Endothelial cell of umbilical vein (primary cell): ENCODE data around the gene ATOSB. TPM values are rescaled to one million over a fixed set of nuclear protein-coding genes. Genes with fewer than 3 reads are reported as not detected.

ENCODE experiments used
- BruUV-seq: library from RNA; stranded (reverse); fragments of 400-500 nt; replicated peaks from 2 replicates; lab custom pipeline; 2021; lab: Mats Ljungman, UMichigan
- CTCF ChIA-PET: fragments of 300-600, 350-600 bp; sonication (Branson Sonifier 250); formaldehyde crosslinking; loops from one replicate; lab custom pipeline; 2021; ENCODE audit warnings: antibody characterized with exemption, inconsistent platforms; lab: Charles Lee
- POLR2A ChIA-PET: fragments of 300-600, 350-600 bp; sonication (Branson Sonifier 250); formaldehyde crosslinking; loops from one replicate; lab custom pipeline; 2021; ENCODE audit warnings: antibody characterized with exemption, inconsistent platforms; lab: Charles Lee
- DNase-seq: peaks from one replicate; pipeline ENCODE4 v3.0.0-alpha.2; 2011; ENCODE audit warnings: low read depth, low spot score
- FAIRE-seq: peaks from 2 replicates; lab custom pipeline; 2011; peaks lifted over from hg19 to GRCh38; lab: Jason Lieb, UNC
- H2AFZ ChIP-seq: 2 replicates; pipeline ENCODE4 v1.6.0; 2012; ENCODE audit warnings: low read depth, low read length, control low read depth, inconsistent platforms
- H3K27ac ChIP-seq: 2 replicates; pipeline ENCODE4 v1.5.1; 2011; ENCODE audit warnings: low read depth, mild to moderate bottlenecking, control low read depth, low read length, moderate library complexity; ENCODE audit not compliant: insufficient read depth
- H3K27me3 ChIP-seq, 2 experiments: 2 replicates each; pipeline versions ENCODE4 v1.6.0 to v1.6.1; 2011; ENCODE audit warnings: low read length in 2 of 2, mixed read lengths in 1 of 2; ENCODE audit not compliant: control insufficient read depth in 2 of 2, insufficient read depth in 2 of 2
- H3K36me3 ChIP-seq, 2 experiments: 2 replicates in 1 of 2; 3 replicates in 1 of 2; pipeline ENCODE4 v1.5.1; 2011; ENCODE audit warnings: low read length in 2 of 2, mild to moderate bottlenecking in 1 of 2, moderate library complexity in 1 of 2; ENCODE audit not compliant: control insufficient read depth in 2 of 2, insufficient read depth in 2 of 2; ENCODE audit errors: extremely low read depth in 1 of 2
- H3K4me1 ChIP-seq: 3 replicates; pipeline ENCODE4 v1.5.1; 2011; ENCODE audit warnings: mild to moderate bottlenecking, low read length; ENCODE audit not compliant: control insufficient read depth, insufficient read depth; ENCODE audit errors: extremely low read depth
- H3K4me2 ChIP-seq: 2 replicates; pipeline ENCODE4 v1.6.1; 2011; ENCODE audit warnings: low read length, control low read depth, mixed read lengths; ENCODE audit not compliant: insufficient read depth
- H3K4me3 ChIP-seq, 3 experiments: fragments of 200-600 bp in 1 of 3; sonication (generic), shearing (Covaris generic) in 1 of 3; replicated peaks in 1 of 3; 2 replicates each; pipeline ENCODE4 v1.5.1; 2011 to 2016; ENCODE audit warnings: control low read depth in 3 of 3, low read length in 3 of 3, mild to moderate bottlenecking in 2 of 3, inconsistent platforms in 1 of 3, low read depth in 1 of 3, moderate library complexity in 1 of 3; ENCODE audit not compliant: insufficient read depth in 1 of 3
- H3K79me2 ChIP-seq: 2 replicates; pipeline ENCODE4 v1.6.0; 2012; ENCODE audit warnings: low read length, inconsistent platforms; ENCODE audit not compliant: control insufficient read depth, insufficient read depth
- H3K9ac ChIP-seq: replicated peaks from 2 replicates; pipeline ENCODE3; 2011; ENCODE audit warnings: low read length, control low read depth; ENCODE audit not compliant: insufficient read depth; ENCODE audit errors: extremely low read depth
- H3K9me1 ChIP-seq: replicated peaks from 3 replicates; pipeline ENCODE4 v1.6.0; 2011; ENCODE audit warnings: mild to moderate bottlenecking, low read length; ENCODE audit not compliant: control insufficient read depth, insufficient read depth; ENCODE audit errors: extremely low read depth
- H3K9me3 ChIP-seq: replicated peaks from 2 replicates; pipeline ENCODE4 v1.5.1; 2012; ENCODE audit warnings: low read length, inconsistent platforms; ENCODE audit not compliant: control insufficient read depth, insufficient read depth
- H4K20me1 ChIP-seq: replicated peaks from 2 replicates; pipeline ENCODE3; 2011; ENCODE audit warnings: mild to moderate bottlenecking, low read length; ENCODE audit not compliant: control insufficient read depth, insufficient read depth; ENCODE audit errors: extremely low read depth
- EZH2 ChIP-seq: IDR thresholded peaks from 2 replicates; pipeline ENCODE4 v1.6.1; 2012; ENCODE audit warnings: borderline replicate concordance, low read depth, mild to moderate bottlenecking, moderate library complexity, low read length, inconsistent platforms; ENCODE audit not compliant: severe bottlenecking
- FOS ChIP-seq: IDR thresholded peaks from 2 replicates; pipeline ENCODE4 v1.6.1; 2011; ENCODE audit warnings: mild to moderate bottlenecking, low read length, moderate library complexity, borderline replicate concordance; ENCODE audit not compliant: insufficient read depth
- GATA2 ChIP-seq: IDR thresholded peaks from 2 replicates; pipeline ENCODE4 v1.7.0; 2011; ENCODE audit warnings: low read depth, mild to moderate bottlenecking, moderate library complexity, mixed read lengths, low read length; ENCODE audit not compliant: insufficient read length, insufficient read depth
- JUN ChIP-seq: IDR thresholded peaks from 2 replicates; pipeline ENCODE4 v1.6.1; 2011; ENCODE audit warnings: borderline replicate concordance, low read depth; ENCODE audit not compliant: insufficient read length, insufficient read depth
- MYC ChIP-seq: IDR thresholded peaks from one replicate; pipeline ENCODE4 v1.6.1; 2011; ENCODE audit warnings: mild to moderate bottlenecking, low read depth, low read length
- POLR2A ChIP-seq: IDR thresholded peaks from 2 replicates; pipeline ENCODE4 v1.6.1; 2012; ENCODE audit warnings: low read depth, mild to moderate bottlenecking, control low read depth, low read length
- POLR2AphosphoS5 ChIP-seq: IDR thresholded peaks from 2 replicates; pipeline ENCODE4 v1.6.1; 2012; ENCODE audit warnings: low read depth, mild to moderate bottlenecking, control low read depth, low read length, moderate library complexity; ENCODE audit not compliant: insufficient read depth
- dilution Hi-C: fragments of 300-500 bp; cut with MboI; formaldehyde crosslinking; loops from one replicate; pipeline ENCODE4 v1.15.0; 2019; ENCODE audit warnings: low sequenced_read_pairs; ENCODE audit not compliant: extremely low pct_ligation_motif_present
- intact Hi-C: fragments of 100-400 bp; cut with micrococcal nuclease; formaldehyde crosslinking; loops from one replicate; pipeline ENCODE4 v1.10.0; 2022
- polyA plus RNA-seq, 4 experiments: library from polyadenylated mRNA; depleted of rRNA in 3 of 4; stranded (reverse) in 3 of 4; unstranded in 1 of 4; fragments of >200 nt; gene quantifications; 2 replicates each; pipeline versions ENCODE4 v1.2.1 to v1.2.3, GENCODE V29; 2011 to 2012; ENCODE audit warnings: missing spikeins in 1 of 4
- total RNA-seq: library from RNA; stranded (reverse); gene quantifications from 2 replicates; pipeline ENCODE4 v1.2.3, GENCODE V29; 2021
- TF ChIP-seq, protein P1 (sequence below), 2 donors: IDR thresholded peaks; 1 replicate in 1 of 2; 2 replicates in 1 of 2; pipeline ENCODE4 v1.5.1; 2011; ENCODE audit warnings: low read length in 2 of 2, mild to moderate bottlenecking in 2 of 2, moderate library complexity in 2 of 2, control low read depth in 1 of 2, inconsistent platforms in 1 of 2, low read depth in 1 of 2; ENCODE audit not compliant: insufficient read depth in 1 of 2; ENCODE audit errors: extremely low read depth in 1 of 2
- TF ChIP-seq, protein P2 (sequence below): IDR thresholded peaks from 2 replicates; pipeline ENCODE4 v1.6.1; 2011; ENCODE audit not compliant: insufficient read depth, insufficient read length

Gene ATOSB
- total and polyA plus RNA-seq, 2 donors (not counting 3 experiments of a cell fraction or from before 2014, with no cell fraction given): 34.7 to 58.0 TPM

DNA sequence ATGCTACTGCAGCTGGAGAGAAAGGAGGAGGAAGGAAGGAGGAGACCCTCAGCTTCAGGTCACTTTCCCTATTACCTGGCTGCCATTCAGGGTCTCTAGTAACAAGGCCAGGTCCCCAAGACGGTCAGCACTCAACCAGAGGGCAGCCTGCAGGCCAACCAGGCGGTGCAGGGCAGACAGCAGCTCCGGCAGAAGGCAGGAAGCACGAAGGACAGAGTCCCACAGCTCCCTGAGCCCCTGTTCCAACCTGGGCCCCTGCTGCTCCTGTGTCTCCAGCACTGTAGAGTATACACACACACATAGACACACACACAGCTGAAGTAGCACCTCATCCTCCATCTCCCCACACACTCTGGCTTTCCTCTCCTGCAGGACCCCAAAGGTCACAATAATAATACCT is 37.6 kb downstream of the ATOSB start:
- Histone ChIP-seq H3K36me3 (peaks cover 0 to 9% of the 10 kb centered on the region in 2 experiments), H3K9me1 (no peaks in the 10 kb centered on the region), H3K27me3 (no peaks in the 10 kb centered on the region), H2AFZ (no peak overlapping the region), H4K20me1 (no peaks in the 10 kb centered on the region), H3K9ac (peak overlapping the region; percentile 74), H3K79me2 (peaks cover 23% of the 10 kb centered on the region), H3K9me3 (no peaks in the 10 kb centered on the region), H3K4me3 (no peak overlapping the region), H3K4me1 (peaks cover 17% of the 10 kb centered on the region), H3K4me2 (peak overlapping the region; percentile 57), H3K27ac (no peak overlapping the region)
- no peak for TF ChIP-seq EZH2
- no peak for TF ChIP-seq POLR2AphosphoS5
- no peak for TF ChIP-seq MYC
- TF ChIP-seq, protein P1, sequence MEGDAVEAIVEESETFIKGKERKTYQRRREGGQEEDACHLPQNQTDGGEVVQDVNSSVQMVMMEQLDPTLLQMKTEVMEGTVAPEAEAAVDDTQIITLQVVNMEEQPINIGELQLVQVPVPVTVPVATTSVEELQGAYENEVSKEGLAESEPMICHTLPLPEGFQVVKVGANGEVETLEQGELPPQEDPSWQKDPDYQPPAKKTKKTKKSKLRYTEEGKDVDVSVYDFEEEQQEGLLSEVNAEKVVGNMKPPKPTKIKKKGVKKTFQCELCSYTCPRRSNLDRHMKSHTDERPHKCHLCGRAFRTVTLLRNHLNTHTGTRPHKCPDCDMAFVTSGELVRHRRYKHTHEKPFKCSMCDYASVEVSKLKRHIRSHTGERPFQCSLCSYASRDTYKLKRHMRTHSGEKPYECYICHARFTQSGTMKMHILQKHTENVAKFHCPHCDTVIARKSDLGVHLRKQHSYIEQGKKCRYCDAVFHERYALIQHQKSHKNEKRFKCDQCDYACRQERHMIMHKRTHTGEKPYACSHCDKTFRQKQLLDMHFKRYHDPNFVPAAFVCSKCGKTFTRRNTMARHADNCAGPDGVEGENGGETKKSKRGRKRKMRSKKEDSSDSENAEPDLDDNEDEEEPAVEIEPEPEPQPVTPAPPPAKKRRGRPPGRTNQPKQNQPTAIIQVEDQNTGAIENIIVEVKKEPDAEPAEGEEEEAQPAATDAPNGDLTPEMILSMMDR (IDR thresholded peaks at IDR 0.05; ENCODE audit: extremely low read depth in 1 of 2, insufficient read depth in 1 of 2, low read depth in 1 of 2, low read length in 2 of 2): no peak
- no peak for TF ChIP-seq POLR2A
- no peak for TF ChIP-seq JUN
- TF ChIP-seq, protein P2, sequence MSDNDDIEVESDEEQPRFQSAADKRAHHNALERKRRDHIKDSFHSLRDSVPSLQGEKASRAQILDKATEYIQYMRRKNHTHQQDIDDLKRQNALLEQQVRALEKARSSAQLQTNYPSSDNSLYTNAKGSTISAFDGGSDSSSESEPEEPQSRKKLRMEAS: no peak
- TF ChIP-seq FOS: no peak
- TF ChIP-seq GATA2: no peak
- intact Hi-C loops (no loop called here), dilution Hi-C loops (no loop called here)
- ChIA-PET CTCF (interaction anchor here (1.4 to 1.5 kb wide), 2 partner anchors 19 to 27 kb away, joined by 4 read pairs; partner anchors contain the start of gene PIGO), POLR2A (interaction anchor here (0.6 kb wide), 1 partner anchor 650 kb away, joined by 3 read pairs; no protein-coding TSS in a partner anchor)
- DNase-seq (no peak), FAIRE-seq (no peak)
- no TSS peak for BruUV-seq
